Sigmoid colon (tissue), 4 donors: ENCODE measurements around the gene SNX1.

Experiments used
- CTCF ChIP-seq, 4 experiments: fragments of 450-650 bp in 3 of 4; fragments of 200-600 bp in 1 of 4; IDR thresholded peaks; one replicate each; pipeline ENCODE4 v1.5.1; 2016 to 2019; ENCODE audit warnings: antibody characterized with exemption in 4 of 4, mild to moderate bottlenecking in 3 of 4, moderate library complexity in 2 of 4
- EP300 ChIP-seq, 4 donors: sonication (generic); formaldehyde crosslinking; IDR thresholded peaks; one replicate each; pipeline ENCODE4 v1.6.1; 2017; ENCODE audit warnings: antibody characterized with exemption in 4 of 4
- POLR2A ChIP-seq, 2 donors: fragments of 450-650 bp; IDR thresholded peaks; one replicate each; pipeline ENCODE4 v1.6.1; 2016; ENCODE audit warnings: antibody characterized with exemption in 2 of 2, mild to moderate bottlenecking in 2 of 2, moderate library complexity in 2 of 2
- POLR2AphosphoS5 ChIP-seq, 4 donors: sonication (generic); formaldehyde crosslinking; IDR thresholded peaks; one replicate each; pipeline ENCODE4 v1.6.1; 2017; ENCODE audit warnings: antibody characterized with exemption in 4 of 4

GRCh38 chr15:64146520-64146884, 50.7 kb downstream of the SNX1 start:
- TF ChIP-seq POLR2AphosphoS5 (IDR thresholded peaks at IDR 0.05), result no peak
- TF ChIP-seq CTCF (IDR thresholded peaks at IDR 0.05), result no peak
- TF ChIP-seq POLR2A (IDR thresholded peaks at IDR 0.05), result no peak
- TF ChIP-seq EP300 (IDR thresholded peaks at IDR 0.05), result no peak
